Parathyroid adenoma (tissue), 2 donors: ENCODE results near the gene C1orf105.

Experiments
- H2AFZ ChIP-seq: fragments of 300-600 bp; sonication (generic); one replicate; pipeline ENCODE4 v1.7.0; 2017; ENCODE audit warnings: antibody characterized with exemption, mild to moderate bottlenecking
- H3K27ac ChIP-seq: fragments of 300-600 bp; sonication (generic); one replicate; pipeline ENCODE4 v1.7.0; 2017
- H3K27me3 ChIP-seq: fragments of 300-600 bp; sonication (generic); one replicate; pipeline ENCODE4 v1.7.0; 2017; ENCODE audit warnings: low read length; ENCODE audit not compliant: control insufficient read depth, insufficient read depth
- H3K36me3 ChIP-seq: fragments of 300-600 bp; sonication (generic); one replicate; pipeline ENCODE4 v1.7.0; 2017; ENCODE audit warnings: low read length; ENCODE audit not compliant: control insufficient read depth, insufficient read depth
- H3K4me1 ChIP-seq: fragments of 300-600 bp; sonication (generic); one replicate; pipeline ENCODE4 v1.7.0; 2017; ENCODE audit warnings: control low read depth
- H3K4me2 ChIP-seq: fragments of 300-600 bp; sonication (generic); one replicate; pipeline ENCODE4 v1.7.0; 2017; ENCODE audit warnings: low read length
- H3K4me3 ChIP-seq: fragments of 300-600 bp; sonication (generic); one replicate; pipeline ENCODE4 v1.7.0; 2017; ENCODE audit warnings: low read depth, low read length
- H3K79me2 ChIP-seq: fragments of 300-600 bp; sonication (generic); one replicate; pipeline ENCODE4 v1.7.0; 2017; ENCODE audit warnings: control low read depth
- H3K9ac ChIP-seq: fragments of 300-600 bp; sonication (generic); one replicate; pipeline ENCODE4 v1.7.0; 2017; ENCODE audit warnings: mild to moderate bottlenecking
- H3K9me3 ChIP-seq: fragments of 300-600 bp; sonication (generic); one replicate; pipeline ENCODE4 v1.7.0; 2017; ENCODE audit warnings: low read length; ENCODE audit not compliant: control insufficient read depth
- TF ChIP-seq, protein P1 (sequence below): fragments of 300-600 bp; sonication (generic); IDR thresholded peaks from one replicate; pipeline ENCODE4 v1.7.0; 2017; ENCODE audit warnings: antibody characterized with exemption, mild to moderate bottlenecking
- donor health status: primary hyperparathyroidism.

Gene C1orf105

GRCh38 chr1:172466795-172467407 lies 46.4 kb downstream of the C1orf105 start:
- TF ChIP-seq, protein P1, sequence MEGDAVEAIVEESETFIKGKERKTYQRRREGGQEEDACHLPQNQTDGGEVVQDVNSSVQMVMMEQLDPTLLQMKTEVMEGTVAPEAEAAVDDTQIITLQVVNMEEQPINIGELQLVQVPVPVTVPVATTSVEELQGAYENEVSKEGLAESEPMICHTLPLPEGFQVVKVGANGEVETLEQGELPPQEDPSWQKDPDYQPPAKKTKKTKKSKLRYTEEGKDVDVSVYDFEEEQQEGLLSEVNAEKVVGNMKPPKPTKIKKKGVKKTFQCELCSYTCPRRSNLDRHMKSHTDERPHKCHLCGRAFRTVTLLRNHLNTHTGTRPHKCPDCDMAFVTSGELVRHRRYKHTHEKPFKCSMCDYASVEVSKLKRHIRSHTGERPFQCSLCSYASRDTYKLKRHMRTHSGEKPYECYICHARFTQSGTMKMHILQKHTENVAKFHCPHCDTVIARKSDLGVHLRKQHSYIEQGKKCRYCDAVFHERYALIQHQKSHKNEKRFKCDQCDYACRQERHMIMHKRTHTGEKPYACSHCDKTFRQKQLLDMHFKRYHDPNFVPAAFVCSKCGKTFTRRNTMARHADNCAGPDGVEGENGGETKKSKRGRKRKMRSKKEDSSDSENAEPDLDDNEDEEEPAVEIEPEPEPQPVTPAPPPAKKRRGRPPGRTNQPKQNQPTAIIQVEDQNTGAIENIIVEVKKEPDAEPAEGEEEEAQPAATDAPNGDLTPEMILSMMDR = no peak
- Histone ChIP-seq H3K4me3 (no peak overlapping the region), H3K4me1 (no peaks in the 10 kb centered on the region), H3K4me2 (no peak overlapping the region), H3K9me3 (no peaks in the 10 kb centered on the region), H3K9ac (no peak overlapping the region), H3K27me3 (no peaks in the 10 kb centered on the region), H3K27ac (no peak overlapping the region), H2AFZ (no peak overlapping the region), H3K79me2 (no peaks in the 10 kb centered on the region), H3K36me3 (no peaks in the 10 kb centered on the region)

- no peaks in the 10 kb centered on the region for H3K27me3 ChIP-seq
- no peak overlapping the region for H3K9ac ChIP-seq
- H3K27ac ChIP-seq = no peak overlapping the region
- H2AFZ ChIP-seq = no peak overlapping the region
- H3K9me3 ChIP-seq = no peaks in the 10 kb centered on the region
- no peaks in the 10 kb centered on the region for H3K4me1 ChIP-seq
- TF ChIP-seq, protein P1 = no peak
- H3K4me2 ChIP-seq = no peak overlapping the region
- H3K36me3 ChIP-seq = no peaks in the 10 kb centered on the region
- H3K79me2 ChIP-seq = no peaks in the 10 kb centered on the region
- H3K4me3 ChIP-seq = no peak overlapping the region
Observed at GRCh38 chr1:172467446-172467845, 47.0 kb downstream of the C1orf105 start.

DNA sequence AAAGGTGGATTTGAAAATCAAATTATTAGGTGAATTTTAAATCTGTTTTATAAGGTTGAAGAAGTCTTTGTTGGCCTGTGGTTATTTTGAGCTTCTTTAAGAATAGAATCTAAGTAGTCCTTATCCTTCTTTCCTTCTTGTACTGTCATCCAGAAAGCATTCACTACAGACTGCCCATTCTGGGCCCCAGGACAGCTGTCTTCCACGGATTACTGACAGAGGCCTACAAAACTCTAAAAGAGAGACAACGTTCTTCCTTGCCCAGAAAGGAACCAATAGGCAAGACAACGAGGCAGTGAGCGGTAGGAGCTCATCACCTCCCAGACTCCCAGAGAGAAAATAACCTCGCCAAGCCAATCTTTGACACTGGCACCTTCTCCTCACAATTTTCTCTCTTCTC lies 47.8 kb downstream of the C1orf105 start:
- Histone ChIP-seq H2AFZ (no peak overlapping the region), H3K4me3 (no peak overlapping the region), H3K36me3 (no peaks in the 10 kb centered on the region), H3K79me2 (no peaks in the 10 kb centered on the region), H3K4me1 (no peaks in the 10 kb centered on the region), H3K9ac (no peak overlapping the region), H3K27ac (no peak overlapping the region), H3K4me2 (no peak overlapping the region), H3K9me3 (no peaks in the 10 kb centered on the region), H3K27me3 (no peaks in the 10 kb centered on the region)
- TF ChIP-seq, protein P1 = no peak

- Histone ChIP-seq H3K4me2 (no peak overlapping the region), H3K9me3 (no peaks in the 10 kb centered on the region), H3K79me2 (no peaks in the 10 kb centered on the region), H3K27me3 (no peaks in the 10 kb centered on the region), H2AFZ (no peak overlapping the region), H3K9ac (no peak overlapping the region), H3K27ac (no peak overlapping the region), H3K36me3 (no peaks in the 10 kb centered on the region), H3K4me3 (no peak overlapping the region), H3K4me1 (no peaks in the 10 kb centered on the region)
- TF ChIP-seq, protein P1 = no peak
Observed at GRCh38 chr1:172469717-172470116, 49.2 kb downstream of the C1orf105 start.

GRCh38 chr1:172470149-172470548 lies 49.7 kb downstream of the C1orf105 start:
- H2AFZ ChIP-seq = no peak overlapping the region
- H3K4me3 ChIP-seq = no peak overlapping the region
- no peaks in the 10 kb centered on the region for H3K36me3 ChIP-seq
- no peaks in the 10 kb centered on the region for H3K9me3 ChIP-seq
- no peak overlapping the region for H3K9ac ChIP-seq
- H3K4me2 ChIP-seq = no peak overlapping the region
- no peak overlapping the region for H3K27ac ChIP-seq
- H3K27me3 ChIP-seq = no peaks in the 10 kb centered on the region
- TF ChIP-seq, protein P1 = no peak
- no peaks in the 10 kb centered on the region for H3K4me1 ChIP-seq
- no peaks in the 10 kb centered on the region for H3K79me2 ChIP-seq
